K562 (cell line): ENCODE measurements around the gene FBXO36. TPM values are rescaled to one million over a fixed set of nuclear protein-coding genes. Genes with fewer than 3 reads are reported as not detected.

Experiments used
- ATAC-seq: fragments of 200-7000 bp; cut with Tn5 transposase; 3 replicates; pipeline ENCODE4 v1.9.1; 2020; ENCODE audit warnings: moderate library complexity
- BruUV-seq: library from RNA; stranded (reverse); fragments of 400-500 nt; replicated peaks from 2 replicates; lab custom pipeline; 2021; lab: Mats Ljungman, UMichigan
- CTCF ChIA-PET: fragments of 300-600 bp; formaldehyde crosslinking; extraction: SDS; loops from one replicate; lab custom pipeline; 2021; ENCODE audit warnings: low intra/inter-chr PET ratio; lab: Yijun Ruan, JAX
- POLR2A ChIA-PET: fragments of 300-600, 350-650 bp; sonication (Branson Sonifier 250); formaldehyde crosslinking; extraction: SDS; loops from one replicate; lab custom pipeline; 2021; ENCODE audit warnings: antibody characterized with exemption, inconsistent platforms; lab: Yijun Ruan, JAX
- DNase-seq, 4 experiments: peaks; one replicate each; pipeline versions ENCODE4 v3.0.0 to v3.0.0-alpha.2; 2011 to 2018; ENCODE audit warnings: low spot score in 3 of 4, mixed read lengths in 3 of 4; ENCODE audit errors: extremely low read depth in 1 of 4
- FAIRE-seq: peaks from 2 replicates; lab custom pipeline; 2011; peaks lifted over from hg19 to GRCh38; lab: Jason Lieb, UNC
- H2AFZ ChIP-seq: 2 replicates; pipeline ENCODE4 v1.6.0; 2011; ENCODE audit warnings: low read depth, low read length, control low read depth, inconsistent platforms
- H3K27ac ChIP-seq: fragments of 200-600 bp; 3 replicates; pipeline ENCODE4 v1.8.0; 2011; ENCODE audit warnings: low read depth, mild to moderate bottlenecking, control low read depth, inconsistent platforms, low read length, moderate library complexity, mixed read lengths; ENCODE audit errors: extremely low read depth
- H3K27me3 ChIP-seq, 2 experiments: fragments of 300-600 bp in 1 of 2; 2 replicates in 1 of 2; 3 replicates in 1 of 2; pipeline versions ENCODE4 v1.6.0 to v1.8.0; 2011; ENCODE audit warnings: inconsistent platforms in 2 of 2, low read length in 2 of 2, mild to moderate bottlenecking in 1 of 2, mixed read lengths in 1 of 2, moderate library complexity in 1 of 2; ENCODE audit not compliant: control insufficient read depth in 2 of 2, insufficient read depth in 2 of 2
- H3K36me3 ChIP-seq: fragments of 300-600 bp; 3 replicates; pipeline ENCODE4 v1.8.0; 2011; ENCODE audit warnings: mild to moderate bottlenecking, low read length, inconsistent platforms; ENCODE audit not compliant: control insufficient read depth, insufficient read depth
- H3K4me1 ChIP-seq, 2 experiments: fragments of 200-600 bp in 1 of 2; replicated peaks in 1 of 2; 2 replicates in 1 of 2; 3 replicates in 1 of 2; pipeline versions ENCODE4 v1.5.1 to v1.8.0; 2011; ENCODE audit warnings: inconsistent platforms in 2 of 2, low read length in 2 of 2, mild to moderate bottlenecking in 1 of 2, mixed read lengths in 1 of 2, moderate library complexity in 1 of 2; ENCODE audit not compliant: control insufficient read depth in 2 of 2, insufficient read depth in 2 of 2
- H3K4me2 ChIP-seq: 2 replicates; pipeline ENCODE4 v1.6.1; 2011; ENCODE audit warnings: low read length, control low read depth, inconsistent platforms, mixed read lengths; ENCODE audit not compliant: insufficient read depth
- H3K4me3 ChIP-seq: fragments of 200-600 bp; sonication (generic), shearing (Covaris generic); 2 replicates; pipeline ENCODE4 v1.5.1; 2016; ENCODE audit warnings: control low read depth, inconsistent platforms
- H3K79me2 ChIP-seq: fragments of 200-600 bp; 3 replicates; pipeline ENCODE4 v1.8.0; 2011; ENCODE audit warnings: low read length, inconsistent platforms; ENCODE audit not compliant: control insufficient read depth, insufficient read depth
- H3K9ac ChIP-seq, 2 experiments: 2 replicates each; pipeline versions ENCODE4 v1.6.0 to v1.6.1; 2011; ENCODE audit warnings: low read depth in 2 of 2, low read length in 2 of 2, control low read depth in 1 of 2, inconsistent platforms in 1 of 2, mild to moderate bottlenecking in 1 of 2, mixed read lengths in 1 of 2; ENCODE audit not compliant: insufficient read depth in 1 of 2
- H3K9me1 ChIP-seq: one replicate; pipeline ENCODE4 v1.6.0; 2011; ENCODE audit warnings: inconsistent platforms, mild to moderate bottlenecking, low read length, moderate library complexity; ENCODE audit not compliant: control insufficient read depth, insufficient read depth
- H3K9me3 ChIP-seq: replicated peaks from 2 replicates; pipeline ENCODE4 v1.5.1; 2011; ENCODE audit warnings: low read depth, low read length, inconsistent platforms; ENCODE audit not compliant: control insufficient read depth, insufficient read depth
- H4K20me1 ChIP-seq: replicated peaks from 2 replicates; pipeline ENCODE4 v1.6.1; 2011; ENCODE audit warnings: low read length, inconsistent platforms, mixed read lengths; ENCODE audit not compliant: control insufficient read depth, insufficient read depth
- CEBPG ChIP-seq, 3 experiments: fragments of 200-800 bp in 1 of 3; sonication (Bioruptor generic) in 1 of 3; sonication (generic) in 1 of 3; formaldehyde crosslinking in 1 of 3; IDR thresholded peaks in 2 of 3; conservative IDR thresholded peaks in 1 of 3; 2 replicates each; pipeline versions ENCODE4 v1.6.1 to v1.8.0; 2016 to 2022; ENCODE audit warnings: missing compliant biosample characterization in 2 of 3, missing genetic modification characterization in 2 of 3, mild to moderate bottlenecking in 1 of 3, missing genetic modification reagents in 1 of 3
- FOSL1 ChIP-seq: fragments of 200-800 bp; sonication (Bioruptor generic); conservative IDR thresholded peaks from 2 replicates; pipeline ENCODE4 v1.6.1; 2016; ENCODE audit warnings: missing genetic modification characterization, missing compliant biosample characterization
- TARDBP ChIP-seq: fragments of 450-650 bp; IDR thresholded peaks from 2 replicates; pipeline ENCODE4 v1.6.1; 2016
- WGBS: fragments of 100-300 bp; shearing (Covaris generic); methylation state at CpG from one replicate; pipeline ENCODE4 v1.1.6; 2016; ENCODE audit warnings: low coverage, mixed read lengths; ENCODE audit not compliant: insufficient coverage; ENCODE audit errors: missing lambda C conversion rate; 5-methylcytosine and 5-hydroxymethylcytosine counted together
- in situ Hi-C: fragments of 300-500 bp; cut with MboI; formaldehyde crosslinking; loops from 4 replicates; pipeline ENCODE4 v1.15.0; 2018; ENCODE audit warnings: inconsistent platforms, mixed read lengths
- intact Hi-C: fragments of 100-400 bp; cut with micrococcal nuclease; formaldehyde crosslinking; loops from 2 replicates; pipeline ENCODE4 v1.14.2; 2022
- polyA plus RNA-seq, 8 experiments: library from polyadenylated mRNA; depleted of rRNA in 4 of 8; stranded (reverse) in 5 of 8; unstranded in 3 of 8; fragments of >200 nt; fragmentation: Nextera tagmentation in 2 of 8; fragmentation: Illumina TruSeq in 1 of 8; extraction: Ambion mirVana in 2 of 8; extraction: Trizol in 1 of 8; gene quantifications; 2 replicates each; pipeline versions ENCODE4 v1.2.1 to v1.2.3, GENCODE V29; 2011 to 2014; ENCODE audit warnings: inconsistent platforms in 1 of 8, missing spikeins in 1 of 8
- total RNA-seq, 7 experiments: library from RNA; depleted of rRNA in 6 of 7; stranded (reverse); fragments of >200 nt in 6 of 7; fragmentation: Illumina TruSeq in 2 of 7; extraction: Trizol in 2 of 7; gene quantifications; 2 replicates each; pipeline versions ENCODE4 v1.2.1 to v1.2.3, GENCODE V29; 2011 to 2021; ENCODE audit warnings: low replicate concordance in 1 of 7
- TF ChIP-seq, protein P1 (sequence below), 2 experiments: fragments of 450-650 bp in 1 of 2; sonication (generic) in 1 of 2; formaldehyde crosslinking in 1 of 2; IDR thresholded peaks; 2 replicates each; pipeline versions ENCODE4 v1.7.1 to v1.9.0; 2016 to 2022; ENCODE audit warnings: inconsistent platforms in 1 of 2, mild to moderate bottlenecking in 1 of 2, missing genetic modification reagents in 1 of 2

The FBXO36 gene
- total and polyA plus RNA-seq, 9 of the 15 experiments (the other 6 are each of a cell fraction or from before 2014, with no cell fraction given), result 0.40 to 0.91 (median 0.58) TPM

DNA sequence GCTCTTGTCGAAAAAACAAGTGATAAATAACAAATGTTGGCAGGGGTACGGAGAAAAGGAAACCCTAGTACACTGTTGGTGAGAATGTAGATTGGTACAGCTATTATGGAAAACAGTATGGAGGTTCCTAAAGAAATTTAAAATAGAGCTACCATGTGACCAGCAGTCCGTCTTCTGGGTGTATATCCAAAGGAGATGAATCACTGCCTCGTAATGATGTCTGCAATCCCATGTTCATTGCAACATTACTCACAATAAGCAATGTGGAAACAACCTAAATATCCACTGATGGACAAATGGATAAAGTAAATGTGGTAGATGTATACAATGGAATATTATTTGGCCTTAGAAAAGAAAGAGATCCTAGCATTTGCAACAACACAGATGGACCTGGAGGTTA, 95.8 kb downstream of the FBXO36 start:
- no peaks in the 10 kb centered on the region for H3K9me3 ChIP-seq
- no peak overlapping the region for H3K9ac ChIP-seq
- WGBS, result 44% methylated on average over 4 of the region's 4 CpGs
- intact Hi-C loops (no loop called here), in situ Hi-C loops (loop anchor here (25.0 kb wide), 1 partner anchor 794 kb away; no protein-coding TSS in a partner anchor)
- no peak overlapping the region for H3K4me3 ChIP-seq
- no peak overlapping the region for H3K27ac ChIP-seq
- H3K79me2 ChIP-seq, result no peaks in the 10 kb centered on the region
- TF ChIP-seq TARDBP, result no peak
- TF ChIP-seq FOSL1 (tag), result peak; percentile 37; the same call in 1 of the 2 replicates
- no peak for TF ChIP-seq CEBPG (CRISPR knock-in tag; IDR thresholded peaks at IDR 0.05)
- TF ChIP-seq CEBPG (tag; conservative IDR thresholded peaks at IDR 0.05 in 1 of 2, IDR thresholded peaks at IDR 0.05 in 1 of 2), result peak in 1 of 2 experiments; percentile 40; a peak in 1 of 4 replicates
- H3K4me1 ChIP-seq, result peaks cover 0 to under 1% of the 10 kb centered on the region in 2 experiments; a peak in 3 of 5 replicates
- H3K36me3 ChIP-seq, result no peaks in the 10 kb centered on the region
- H4K20me1 ChIP-seq, result no peaks in the 10 kb centered on the region
- no TSS peak for BruUV-seq
- DNase-seq, result no peak
- H3K27me3 ChIP-seq, result peaks cover 10 to 12% of the 10 kb centered on the region in 2 experiments; a peak in 3 of 5 replicates
- H3K9me1 ChIP-seq, result no peaks in the 10 kb centered on the region
- CTCF ChIA-PET, result no interaction called here
- H3K4me2 ChIP-seq, result no peak overlapping the region
- no peak for ATAC-seq
- no peak overlapping the region for H2AFZ ChIP-seq
- POLR2A ChIA-PET, result no interaction called here
- no peak for FAIRE-seq

DNA sequence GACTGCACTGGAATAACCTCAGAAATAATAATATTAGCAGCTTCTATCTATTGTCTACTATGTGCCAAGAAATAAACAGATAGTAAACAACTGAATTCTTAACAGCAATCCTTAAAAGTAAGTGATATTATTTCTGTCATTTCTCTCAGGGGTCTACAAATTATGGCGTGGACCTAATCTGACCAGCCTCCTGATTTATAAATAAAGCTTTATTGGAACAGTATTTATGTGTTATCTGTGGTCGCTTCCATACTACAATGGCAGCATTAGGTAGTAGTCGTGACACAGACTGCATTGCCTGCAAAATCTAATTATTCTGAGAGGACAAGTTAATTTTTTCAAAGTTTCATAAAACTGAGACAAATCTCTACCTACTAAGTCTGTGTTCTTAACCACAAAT, 97.4 kb downstream of the FBXO36 start:
- no peak for FAIRE-seq
- DNase-seq, result no peak
- BruUV-seq, result no TSS peak
- WGBS, result 0% methylated on average over 3 of the region's 3 CpGs
- H3K4me2 ChIP-seq, result no peak overlapping the region
- ATAC-seq, result no peak
- H3K4me3 ChIP-seq, result no peak overlapping the region
- intact Hi-C loops, result no loop called here
- no peak overlapping the region for H3K27ac ChIP-seq
- no peaks in the 10 kb centered on the region for H4K20me1 ChIP-seq
- no peaks in the 10 kb centered on the region for H3K9me1 ChIP-seq
- H3K79me2 ChIP-seq, result no peaks in the 10 kb centered on the region
- H3K36me3 ChIP-seq, result no peaks in the 10 kb centered on the region
- H3K4me1 ChIP-seq, result no peaks in the 10 kb centered on the region; a peak in 1 of 5 replicates
- no peaks in the 10 kb centered on the region for H3K9me3 ChIP-seq
- ChIA-PET POLR2A (interaction anchor here (1.4 kb wide), 1 partner anchor 21 kb away, joined by 3 read pairs; no protein-coding TSS in a partner anchor), CTCF (no interaction called here)
- no peak overlapping the region for H2AFZ ChIP-seq
- no peak overlapping the region for H3K9ac ChIP-seq
- peaks cover 10 to 20% of the 10 kb centered on the region in 2 experiments; a peak in 3 of 5 replicates for H3K27me3 ChIP-seq
- in situ Hi-C loops, result loop anchor here (25.0 kb wide), 1 partner anchor 793 kb away; no protein-coding TSS in a partner anchor
- TF ChIP-seq, protein P1, sequence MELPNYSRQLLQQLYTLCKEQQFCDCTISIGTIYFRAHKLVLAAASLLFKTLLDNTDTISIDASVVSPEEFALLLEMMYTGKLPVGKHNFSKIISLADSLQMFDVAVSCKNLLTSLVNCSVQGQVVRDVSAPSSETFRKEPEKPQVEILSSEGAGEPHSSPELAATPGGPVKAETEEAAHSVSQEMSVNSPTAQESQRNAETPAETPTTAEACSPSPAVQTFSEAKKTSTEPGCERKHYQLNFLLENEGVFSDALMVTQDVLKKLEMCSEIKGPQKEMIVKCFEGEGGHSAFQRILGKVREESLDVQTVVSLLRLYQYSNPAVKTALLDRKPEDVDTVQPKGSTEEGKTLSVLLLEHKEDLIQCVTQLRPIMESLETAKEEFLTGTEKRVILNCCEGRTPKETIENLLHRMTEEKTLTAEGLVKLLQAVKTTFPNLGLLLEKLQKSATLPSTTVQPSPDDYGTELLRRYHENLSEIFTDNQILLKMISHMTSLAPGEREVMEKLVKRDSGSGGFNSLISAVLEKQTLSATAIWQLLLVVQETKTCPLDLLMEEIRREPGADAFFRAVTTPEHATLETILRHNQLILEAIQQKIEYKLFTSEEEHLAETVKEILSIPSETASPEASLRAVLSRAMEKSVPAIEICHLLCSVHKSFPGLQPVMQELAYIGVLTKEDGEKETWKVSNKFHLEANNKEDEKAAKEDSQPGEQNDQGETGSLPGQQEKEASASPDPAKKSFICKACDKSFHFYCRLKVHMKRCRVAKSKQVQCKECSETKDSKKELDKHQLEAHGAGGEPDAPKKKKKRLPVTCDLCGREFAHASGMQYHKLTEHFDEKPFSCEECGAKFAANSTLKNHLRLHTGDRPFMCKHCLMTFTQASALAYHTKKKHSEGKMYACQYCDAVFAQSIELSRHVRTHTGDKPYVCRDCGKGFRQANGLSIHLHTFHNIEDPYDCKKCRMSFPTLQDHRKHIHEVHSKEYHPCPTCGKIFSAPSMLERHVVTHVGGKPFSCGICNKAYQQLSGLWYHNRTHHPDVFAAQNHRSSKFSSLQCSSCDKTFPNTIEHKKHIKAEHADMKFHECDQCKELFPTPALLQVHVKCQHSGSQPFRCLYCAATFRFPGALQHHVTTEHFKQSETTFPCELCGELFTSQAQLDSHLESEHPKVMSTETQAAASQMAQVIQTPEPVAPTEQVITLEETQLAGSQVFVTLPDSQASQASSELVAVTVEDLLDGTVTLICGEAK (IDR thresholded peaks at IDR 0.05), result peak; percentile 83
- TF ChIP-seq, protein P1 (CRISPR knock-in tag; IDR thresholded peaks at IDR 0.05), result no peak
